ENCODE results near the gene VAV3.

Gene VAV3

DNA sequence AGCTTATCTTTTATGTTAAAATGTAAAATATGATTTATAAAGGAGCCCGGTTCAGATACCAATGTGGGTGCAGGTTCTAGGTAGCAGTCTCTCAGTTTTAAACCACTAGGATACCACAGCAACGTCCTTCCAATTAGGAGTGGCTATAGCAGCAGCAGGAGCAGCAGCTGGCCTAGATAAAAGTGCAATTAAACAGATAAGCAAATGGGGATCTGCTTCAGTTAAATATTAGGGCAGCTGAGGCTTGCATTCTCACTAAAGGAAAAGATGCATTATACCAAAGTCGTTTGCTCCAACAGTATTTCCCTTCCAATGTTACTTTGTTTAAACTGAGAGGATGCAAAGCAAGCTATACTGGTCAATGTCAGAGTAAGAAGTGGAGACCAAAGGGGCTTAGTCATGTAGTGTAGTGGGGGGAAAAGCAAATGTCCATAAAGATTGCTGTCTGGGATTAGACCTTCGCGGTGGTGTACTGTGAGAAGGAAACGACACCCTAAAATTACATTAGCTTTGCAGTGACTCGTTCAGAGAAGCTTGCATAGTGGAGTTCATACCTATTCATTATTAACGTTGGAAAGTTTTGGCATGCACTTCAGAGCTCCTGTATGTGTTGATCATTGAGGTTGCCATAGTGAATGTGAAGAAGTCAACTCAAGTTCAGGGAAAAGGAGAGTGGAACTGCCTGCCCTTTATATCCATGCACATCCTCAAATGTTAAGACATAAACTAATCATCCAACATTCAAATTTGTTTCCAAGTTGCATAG, 272.2 kb downstream of the VAV3 start:
- in situ Hi-C loops (cut with MboI; ENCODE audit: low sequenced_read_pairs) = no loop called here

DNA sequence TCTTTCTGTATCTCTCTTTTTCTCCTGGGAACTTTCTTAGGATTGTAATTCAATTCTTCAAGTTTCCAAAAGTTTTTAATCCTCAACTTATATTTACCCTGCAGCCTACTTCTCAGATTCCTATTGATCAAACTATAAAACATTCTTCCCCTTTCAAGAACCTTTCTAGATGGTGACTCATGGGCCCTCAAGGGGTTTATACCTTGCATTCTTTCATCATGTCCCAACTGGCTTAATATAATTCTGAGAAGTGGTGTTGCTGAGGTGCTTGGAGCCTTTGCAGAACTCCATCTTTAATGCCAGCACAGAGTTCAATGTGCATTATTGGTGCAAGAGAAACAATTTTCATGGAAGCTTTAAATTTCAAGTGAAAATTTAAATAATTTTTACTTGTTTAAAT, 273.4 kb downstream of the VAV3 start:
- in situ Hi-C loops (cut with MboI; ENCODE audit: low sequenced_read_pairs) = no loop called here

DNA sequence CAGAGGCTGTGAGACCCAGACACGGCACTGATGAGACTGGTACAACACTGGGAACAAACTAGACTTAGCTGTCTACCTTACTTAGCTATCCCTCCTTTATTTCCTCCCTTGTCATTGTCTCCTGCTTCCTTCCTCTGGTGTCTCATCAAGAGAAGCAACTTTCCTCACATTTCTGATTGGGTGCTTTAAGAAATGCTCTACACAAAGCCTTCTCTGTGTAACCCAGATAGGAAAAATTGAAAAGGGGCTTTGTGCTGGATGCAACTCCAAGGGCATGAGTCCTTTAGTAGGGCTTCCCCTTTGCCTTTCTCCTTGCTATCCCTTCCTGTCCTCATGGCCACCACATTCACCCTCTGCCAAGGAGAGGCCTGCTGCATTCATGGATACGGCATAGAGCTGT, 274.5 kb downstream of the VAV3 start:
- in situ Hi-C loops (cut with MboI; ENCODE audit: low sequenced_read_pairs) = no loop called here

DNA sequence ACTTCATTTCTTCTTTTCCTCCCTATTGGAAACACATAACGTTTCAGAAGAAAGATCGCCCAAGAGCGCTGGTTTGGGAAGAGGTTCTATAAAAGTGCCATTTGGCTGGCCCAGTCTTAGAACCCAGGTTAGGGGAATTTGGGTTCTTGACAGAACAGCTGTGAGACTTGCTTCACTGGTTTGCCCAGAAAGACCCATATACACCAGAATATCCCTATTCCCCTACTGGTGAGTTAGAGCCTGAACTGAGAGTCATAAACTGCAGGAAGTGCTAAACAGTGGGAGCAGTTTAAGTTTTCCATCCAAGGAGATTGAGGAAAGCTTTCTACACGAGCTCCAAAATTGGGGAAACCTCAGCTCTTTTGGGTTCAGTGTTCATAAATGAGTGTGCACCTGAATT, 275.2 kb downstream of the VAV3 start:
- in situ Hi-C loops (cut with MboI; ENCODE audit: low sequenced_read_pairs) = no loop called here

DNA sequence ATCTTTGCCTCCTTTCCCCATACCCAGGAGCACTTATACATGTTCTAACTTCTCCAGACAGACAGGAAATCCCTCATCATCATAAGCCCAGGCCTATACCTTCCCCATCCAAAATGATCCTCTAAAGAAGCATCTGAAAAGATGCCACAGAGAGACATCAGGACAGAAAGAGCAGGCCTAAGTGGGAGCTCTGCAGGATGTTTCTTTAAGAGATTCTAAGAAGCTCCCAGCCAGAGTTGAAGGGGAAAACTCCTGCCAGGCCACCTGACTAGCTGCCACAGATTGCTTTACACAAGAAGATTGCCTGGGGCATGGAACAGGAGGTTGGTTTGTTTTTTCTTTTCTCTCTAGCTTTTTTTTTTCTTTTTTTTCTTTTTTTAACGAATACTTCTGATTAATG, 275.8 kb downstream of the VAV3 start:
- in situ Hi-C loops (cut with MboI; ENCODE audit: low sequenced_read_pairs) = no loop called here

DNA sequence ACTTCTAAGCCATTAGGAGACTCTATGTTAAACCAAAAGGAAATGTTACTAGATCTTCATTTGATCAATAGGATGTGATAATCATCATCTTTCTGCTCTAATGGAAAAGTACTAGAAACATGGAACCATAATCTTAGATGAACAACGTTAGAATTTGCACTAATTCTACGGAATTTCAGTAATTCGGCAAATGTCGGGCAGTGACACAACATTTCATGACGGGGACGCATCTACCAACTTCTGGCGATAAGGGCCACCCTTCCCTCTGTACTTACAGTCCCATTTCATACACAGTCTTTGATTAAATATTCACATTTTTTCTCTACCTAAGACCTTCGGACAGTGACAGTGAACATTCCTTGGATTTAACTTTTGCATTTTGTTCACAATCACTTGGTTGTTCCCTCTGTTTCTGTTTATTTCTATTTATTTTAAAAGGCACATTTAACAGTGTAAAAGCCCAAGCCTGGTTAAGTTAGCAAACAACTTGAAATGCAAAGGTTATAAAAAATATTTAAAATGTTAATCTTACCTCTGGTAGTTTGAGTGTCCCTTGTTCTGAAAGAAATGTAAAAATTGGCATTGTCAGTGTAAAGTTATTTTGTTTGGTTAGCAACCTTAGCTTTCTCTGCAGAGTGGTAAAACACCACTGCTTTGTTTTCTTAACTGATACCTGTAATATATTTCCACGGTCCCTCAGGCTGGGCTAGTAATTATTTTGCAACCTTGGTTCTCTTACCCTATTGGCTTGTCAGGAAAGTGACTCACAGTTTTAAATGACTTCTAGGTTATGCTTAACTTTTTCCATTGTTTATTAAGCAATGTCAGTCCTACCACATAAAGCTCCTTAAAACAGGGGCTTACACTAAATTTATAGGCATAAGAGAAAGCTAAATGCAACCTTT, 276.9 kb downstream of the VAV3 start:
- in situ Hi-C loops (cut with MboI; ENCODE audit: low sequenced_read_pairs) = no loop called here

DNA sequence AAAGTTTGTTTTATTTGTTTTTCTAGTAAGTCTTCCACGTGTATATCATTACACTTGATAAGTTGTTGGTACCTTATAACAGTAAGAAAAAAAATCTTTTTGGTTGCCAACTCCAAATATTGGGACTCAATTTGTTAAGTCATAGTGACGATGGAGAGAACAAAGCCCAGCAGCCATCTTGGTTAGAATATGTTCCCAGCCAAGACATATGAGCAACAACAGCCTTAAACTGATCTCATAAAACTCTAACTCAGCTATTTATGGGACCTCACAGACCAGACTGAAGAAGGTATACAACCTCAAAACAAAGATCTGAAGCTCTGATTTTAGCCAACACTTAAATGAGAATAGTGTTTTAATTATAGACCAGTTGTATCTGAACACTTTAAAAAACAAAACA, 281.3 kb downstream of the VAV3 start:
- in situ Hi-C loops (cut with MboI; ENCODE audit: low sequenced_read_pairs) = no loop called here

DNA sequence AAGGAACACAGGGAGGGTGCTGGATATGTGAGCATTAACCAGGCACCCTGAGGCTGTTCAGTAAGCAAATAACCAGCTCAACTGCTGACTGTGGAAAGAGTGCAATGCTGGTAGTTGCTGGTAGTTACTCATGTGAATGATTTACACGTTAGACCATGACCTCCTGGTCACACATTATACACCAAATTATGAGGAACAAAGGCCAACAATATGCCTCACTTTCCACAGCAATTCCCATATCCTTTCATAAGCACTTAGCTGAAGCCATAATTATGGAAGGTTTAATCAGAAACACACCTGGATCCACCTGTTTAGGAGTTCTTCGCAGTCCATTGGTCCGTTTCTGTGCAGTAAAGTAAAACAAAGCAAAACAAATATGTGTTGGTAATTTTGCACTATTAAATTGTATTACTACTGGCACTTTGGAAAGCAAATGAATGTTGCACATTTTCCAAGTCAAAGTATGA, 281.8 kb downstream of the VAV3 start:
- in situ Hi-C loops (cut with MboI; ENCODE audit: low sequenced_read_pairs) = no loop called here

DNA sequence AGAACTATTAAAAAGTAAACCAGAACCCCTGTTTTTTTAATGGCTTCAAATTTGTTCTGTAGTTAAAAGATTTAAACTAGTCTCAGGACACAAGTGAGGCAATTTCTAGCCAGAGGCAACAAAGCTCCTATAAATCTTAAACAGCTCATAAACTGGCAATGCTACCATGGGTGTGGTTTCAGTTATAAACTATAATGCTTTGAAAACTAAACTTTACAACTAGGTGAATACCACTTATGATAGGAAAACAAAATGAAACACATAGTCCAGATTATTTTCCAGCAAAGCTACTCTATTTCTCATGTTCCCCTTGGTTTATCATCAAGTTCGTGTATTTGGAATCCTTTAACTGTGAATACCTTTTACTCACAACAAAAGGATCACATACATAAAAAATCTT, 282.5 kb downstream of the VAV3 start:
- in situ Hi-C loops (cut with MboI; ENCODE audit: low sequenced_read_pairs) = no loop called here

DNA sequence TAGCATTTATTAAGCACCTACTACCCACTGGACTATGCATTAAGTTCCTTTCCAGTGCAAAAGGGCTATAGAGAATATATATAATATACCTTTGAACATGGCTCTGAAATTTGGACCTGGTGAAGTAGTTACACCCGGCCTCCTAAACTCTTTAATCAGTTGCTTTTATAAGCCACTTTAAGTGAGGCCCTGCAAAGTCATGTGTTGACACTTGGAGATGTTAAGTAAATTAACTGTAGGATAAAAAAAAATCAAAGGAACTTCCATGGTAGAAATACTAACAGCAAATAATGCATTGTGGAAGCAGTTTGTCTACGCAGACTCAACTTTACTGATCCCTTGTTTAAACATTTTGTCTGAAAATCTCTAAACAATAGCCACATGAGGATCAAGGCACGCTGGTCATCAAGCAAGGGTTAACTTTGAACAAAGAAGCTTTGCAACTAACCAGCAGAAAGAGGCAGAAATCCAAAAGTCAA, 283.9 kb downstream of the VAV3 start:
- in situ Hi-C loops (cut with MboI; ENCODE audit: low sequenced_read_pairs) = no loop called here

DNA sequence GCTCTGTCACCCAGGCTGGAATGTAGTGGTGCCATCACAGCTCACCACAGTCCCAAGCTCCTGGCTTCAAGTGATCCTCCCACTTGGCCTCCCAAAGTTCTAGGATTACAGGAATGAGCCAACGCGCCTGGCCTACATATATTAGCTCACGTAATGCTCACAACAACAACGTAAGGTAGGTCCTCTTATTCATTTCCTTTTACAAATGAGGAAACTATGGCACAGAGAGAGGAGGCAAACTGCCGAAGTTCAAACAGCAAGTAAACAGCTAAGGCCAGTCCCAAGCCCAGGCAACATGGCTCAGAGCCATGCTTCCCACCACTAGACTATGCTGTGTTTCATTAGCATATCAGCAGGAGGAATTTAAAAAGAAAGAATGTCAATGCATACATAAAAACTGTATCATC, 284.4 kb downstream of the VAV3 start:
- in situ Hi-C loops (cut with MboI; ENCODE audit: low sequenced_read_pairs) = no loop called here

DNA sequence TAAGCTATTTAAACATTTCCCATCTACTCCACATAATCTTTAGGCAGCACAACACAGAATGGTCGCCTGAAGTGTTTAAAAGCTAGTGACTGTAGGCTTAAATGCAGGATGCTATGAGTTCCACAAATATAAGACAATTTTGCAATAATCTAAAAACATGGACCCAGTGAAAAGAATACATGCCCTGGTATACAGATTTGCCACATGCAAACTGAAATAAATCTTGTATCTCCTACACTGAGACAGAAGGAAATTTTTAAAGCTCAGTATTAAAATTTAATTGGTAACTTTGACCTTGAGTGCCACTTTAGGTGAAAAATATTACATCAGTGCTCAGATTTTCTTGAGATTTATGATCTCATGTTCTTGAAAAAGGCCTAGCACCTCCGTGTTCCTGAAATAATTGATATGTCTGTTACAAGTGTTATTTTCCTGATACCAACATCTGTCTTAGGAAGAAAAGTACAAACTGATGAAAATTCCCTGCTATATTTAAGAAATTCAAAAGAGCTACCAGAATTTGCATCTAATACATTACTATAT, 285.5 kb downstream of the VAV3 start:
- in situ Hi-C loops (cut with MboI; ENCODE audit: low sequenced_read_pairs) = no loop called here

DNA sequence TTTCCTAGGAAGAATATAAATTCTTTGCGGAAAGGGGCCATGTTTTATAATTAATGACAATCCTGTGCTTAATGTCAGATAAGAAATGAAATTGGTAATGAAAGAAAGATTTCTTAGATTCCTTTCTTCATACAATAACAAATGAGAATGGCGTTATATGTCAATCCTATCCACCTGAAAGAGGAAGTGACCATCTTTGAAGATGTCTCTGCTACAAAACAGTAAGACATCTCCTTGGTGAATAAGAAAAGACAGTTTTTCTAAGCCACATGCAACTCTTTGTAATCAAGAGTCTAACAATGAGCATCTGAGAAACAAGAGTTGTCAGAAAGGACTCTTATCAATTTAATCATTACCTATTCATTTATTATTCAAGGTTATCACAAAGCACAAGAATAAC, 286.0 kb downstream of the VAV3 start:
- in situ Hi-C loops (cut with MboI; ENCODE audit: low sequenced_read_pairs) = no loop called here

DNA sequence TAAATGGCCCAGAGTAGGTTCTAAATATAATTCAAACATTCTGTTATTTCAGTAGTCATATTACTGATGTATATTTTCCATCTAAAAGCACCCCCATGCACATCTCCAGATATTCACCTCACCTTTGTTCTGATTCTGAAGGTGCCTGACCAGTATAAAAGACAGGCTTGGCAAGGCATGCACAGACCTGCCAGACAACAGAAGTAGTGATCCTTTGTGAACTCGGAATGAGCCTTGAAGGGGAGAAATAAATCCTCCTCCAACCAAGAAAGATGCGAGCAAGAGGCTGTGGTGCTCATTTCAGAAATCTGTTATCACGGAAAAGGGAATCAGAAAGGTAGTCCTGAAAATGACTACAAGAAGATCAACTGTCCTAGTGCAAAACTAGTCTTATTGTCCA, 287.3 kb downstream of the VAV3 start:
- in situ Hi-C loops (cut with MboI; ENCODE audit: low sequenced_read_pairs) = no loop called here

DNA sequence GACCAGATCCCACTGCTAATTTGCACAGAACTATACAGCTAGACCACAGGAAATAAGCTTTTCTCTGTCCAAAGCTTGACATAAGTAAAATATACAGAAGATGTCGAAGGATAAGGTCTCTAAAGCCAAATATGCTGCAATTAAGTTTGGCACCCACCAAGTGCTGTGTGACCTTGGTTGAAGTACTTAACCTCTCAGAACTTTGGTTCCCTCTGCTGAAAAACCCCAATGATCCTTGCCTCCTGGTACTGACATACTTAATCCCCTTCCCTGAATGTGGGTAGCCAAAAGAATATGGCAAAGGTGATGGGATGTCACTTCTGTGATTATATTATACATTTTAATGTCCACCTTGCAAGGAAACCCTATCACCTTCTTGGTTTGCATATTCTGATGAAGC, 290.5 kb downstream of the VAV3 start:
- in situ Hi-C loops (cut with MboI; ENCODE audit: low sequenced_read_pairs) = no loop called here

DNA sequence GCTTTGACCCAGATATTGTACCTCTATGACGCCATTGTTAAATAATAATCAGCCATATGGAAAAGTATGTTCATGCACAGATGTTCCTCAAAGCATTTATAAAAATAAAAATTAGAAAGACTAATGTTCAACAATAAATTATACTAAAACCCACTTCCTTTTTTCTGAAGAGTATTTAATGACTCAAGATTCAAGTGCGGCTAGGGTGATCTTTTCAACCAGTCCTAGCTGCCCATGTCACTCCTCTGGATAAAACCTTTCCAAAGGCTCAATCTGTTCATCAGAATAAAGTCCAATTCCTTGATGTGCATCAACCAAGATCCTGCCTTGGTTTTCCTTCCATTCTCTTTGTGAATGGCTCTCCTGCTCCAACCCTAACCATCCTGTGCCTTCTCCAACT, 292.0 kb downstream of the VAV3 start:
- in situ Hi-C loops (cut with MboI; ENCODE audit: low sequenced_read_pairs) = no loop called here

DNA sequence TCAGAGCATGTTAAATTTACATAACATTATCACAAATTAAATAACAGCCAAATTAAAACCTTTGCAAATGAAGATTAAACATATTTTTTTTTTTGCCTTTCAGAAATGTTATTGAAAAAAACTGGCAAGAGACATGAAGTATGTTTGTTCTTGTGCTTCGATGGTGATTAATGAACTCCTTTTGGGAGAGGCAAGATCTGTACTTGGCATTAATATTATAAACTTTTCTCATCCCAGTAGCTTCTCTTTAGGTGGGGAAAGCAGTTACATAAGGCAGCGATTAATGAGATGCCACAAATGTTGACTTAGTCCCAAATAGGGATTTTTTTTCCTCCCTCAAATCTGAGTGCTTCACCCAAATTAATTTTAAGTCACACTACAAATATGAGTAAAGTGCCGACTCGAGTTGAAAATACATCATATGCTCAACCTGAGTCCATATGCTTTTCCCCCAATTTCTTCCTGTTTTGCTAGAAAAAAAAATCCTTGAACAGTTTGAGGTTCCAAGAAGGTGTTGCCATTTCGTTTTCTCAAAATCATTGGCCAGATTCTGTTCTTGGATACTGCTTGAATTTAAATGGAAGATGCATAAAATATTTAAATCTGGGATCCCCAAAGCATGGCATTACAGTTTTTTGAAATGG, 294.5 kb downstream of the VAV3 start:
- in situ Hi-C loops (cut with MboI; ENCODE audit: low sequenced_read_pairs) = no loop called here

DNA sequence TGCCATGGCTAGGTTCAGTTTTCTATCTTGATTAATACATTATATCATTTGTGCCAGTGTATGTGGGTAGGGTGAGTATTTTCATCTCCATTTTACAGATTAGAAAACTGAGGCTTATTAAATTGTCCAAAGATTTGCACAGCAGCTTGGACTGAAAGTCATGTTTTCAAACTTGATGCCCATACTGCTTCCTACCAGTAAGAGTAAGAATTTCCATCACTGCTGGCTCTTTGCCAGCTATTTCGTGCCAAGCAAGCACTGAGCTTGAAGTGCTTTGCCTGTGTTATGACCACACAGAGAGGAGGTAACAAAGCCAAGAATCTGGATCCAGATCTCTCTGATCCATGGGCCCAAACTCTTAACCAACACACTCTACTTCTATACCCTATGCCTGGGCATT, 295.0 kb downstream of the VAV3 start:
- in situ Hi-C loops (cut with MboI; ENCODE audit: low sequenced_read_pairs) = no loop called here

DNA sequence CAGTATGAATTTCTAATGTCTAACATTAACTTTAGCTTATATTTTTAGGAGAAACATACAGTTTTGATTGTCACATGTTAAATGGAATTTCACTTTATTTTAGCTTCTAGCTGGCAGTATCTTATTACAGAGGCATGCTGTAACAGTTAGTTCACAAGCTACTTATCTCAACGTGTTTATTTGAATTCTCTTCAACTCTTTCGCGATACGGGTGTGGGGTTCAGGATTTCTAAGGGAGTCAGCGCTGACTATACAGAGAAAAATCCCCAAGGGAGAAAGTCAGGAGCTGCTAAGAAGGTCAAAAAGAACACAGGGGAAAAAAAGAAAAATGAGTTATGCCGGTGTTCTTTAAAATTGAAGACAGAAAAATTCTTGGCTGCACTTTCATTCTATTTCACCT, 296.2 kb downstream of the VAV3 start:
- in situ Hi-C loops (cut with MboI; ENCODE audit: low sequenced_read_pairs) = no loop called here

DNA sequence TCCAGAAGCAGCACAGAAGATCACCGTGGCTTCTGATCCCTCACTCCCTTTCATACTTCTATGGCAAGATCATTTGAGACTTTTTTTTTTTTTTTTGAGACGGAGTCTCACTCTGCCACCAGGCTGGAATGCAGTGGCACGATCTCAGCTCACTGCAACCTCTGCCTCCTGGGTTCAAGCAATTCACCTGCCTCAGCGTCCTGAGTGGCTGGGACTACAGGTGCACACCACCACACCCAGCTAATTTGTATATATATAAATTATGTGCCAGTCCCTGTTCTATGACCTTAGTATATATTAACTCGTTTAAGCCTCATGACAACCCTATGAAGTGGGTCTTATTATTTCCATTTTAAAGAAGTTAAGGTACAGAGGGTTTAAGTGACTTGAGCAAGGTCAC, 298.5 kb downstream of the VAV3 start:
- in situ Hi-C loops (cut with MboI; ENCODE audit: low sequenced_read_pairs) = no loop called here
